Natural killer cell (primary cell): ENCODE data around the gene OARD1. TPM values are rescaled to one million over a fixed set of nuclear protein-coding genes. Genes with fewer than 3 reads are reported as not detected.

Source experiments
- ATAC-seq, 3 donors: fragments of 150-1000 bp in 2 of 3; fragments of 200-7000 bp in 1 of 3; cut with Tn5 transposase; 1 replicate in 1 of 3; 2 replicates in 2 of 3; pipeline ENCODE4 v1.10.0; 2021; ENCODE audit warnings: mild to moderate bottlenecking in 2 of 3, moderate library complexity in 2 of 3
- DNase-seq, 2 donors: peaks; one replicate each; pipeline versions ENCODE4 v3.0.0 to v3.0.0-alpha.2; 2013 to 2021; ENCODE audit warnings: mixed read lengths in 1 of 2
- H3K27ac ChIP-seq: one replicate; pipeline ENCODE4 v1.5.1; 2013; ENCODE audit warnings: mild to moderate bottlenecking, low read length
- H3K27me3 ChIP-seq: one replicate; pipeline ENCODE4 v1.6.1; 2013; ENCODE audit warnings: low read length; ENCODE audit not compliant: control insufficient read depth, insufficient read depth
- H3K36me3 ChIP-seq: one replicate; pipeline ENCODE4 v1.6.1; 2013; ENCODE audit warnings: low read length; ENCODE audit not compliant: control insufficient read depth, insufficient read depth
- H3K4me1 ChIP-seq: one replicate; pipeline ENCODE4 v1.6.1; 2013; ENCODE audit warnings: low read length; ENCODE audit not compliant: control insufficient read depth, insufficient read depth
- H3K4me3 ChIP-seq: one replicate; pipeline ENCODE4 v1.5.1; 2013; ENCODE audit warnings: low read length
- H3K9me3 ChIP-seq: one replicate; pipeline ENCODE4 v1.6.1; 2013; ENCODE audit warnings: low read length; ENCODE audit not compliant: control insufficient read depth, insufficient read depth
- H3K27ac Mint-ChIP-seq, 2 donors: one replicate each; pipeline ENCODE4 v1.8.0; 2022; ENCODE audit warnings: mild to moderate bottlenecking in 2 of 2, mixed read lengths in 2 of 2, moderate library complexity in 1 of 2
- H3K27me3 Mint-ChIP-seq, 2 donors: one replicate each; pipeline ENCODE4 v1.8.0; 2022; ENCODE audit warnings: low read depth in 2 of 2, mixed read lengths in 2 of 2
- H3K36me3 Mint-ChIP-seq: one replicate; pipeline ENCODE4 v1.8.0; 2022; ENCODE audit warnings: mixed read lengths
- H3K4me1 Mint-ChIP-seq, 2 donors: one replicate each; pipeline ENCODE4 v1.8.0; 2022; ENCODE audit warnings: mixed read lengths in 2 of 2
- H3K4me3 Mint-ChIP-seq: one replicate; pipeline ENCODE4 v1.8.0; 2022; ENCODE audit warnings: mild to moderate bottlenecking, moderate library complexity, mixed read lengths
- H3K9me3 Mint-ChIP-seq, 2 donors: one replicate each; pipeline ENCODE4 v1.8.0; 2022; ENCODE audit warnings: mixed read lengths in 2 of 2
- CTCF ChIP-seq: fragments of 200-600 bp; IDR thresholded peaks from one replicate; pipeline ENCODE4 v1.8.0; 2022; ENCODE audit warnings: antibody characterized with exemption
- WGBS: methylation state at CpG from one replicate; pipeline ENCODE4 v1.1.7; 2013; ENCODE audit warnings: missing lambda C conversion rate; ENCODE audit not compliant: insufficient coverage; 5-methylcytosine and 5-hydroxymethylcytosine counted together
- intact Hi-C: fragments of 100-400 bp; cut with micrococcal nuclease; formaldehyde crosslinking; loops from one replicate; pipeline ENCODE4 v1.14.2; 2022
- total RNA-seq, 4 donors: library from RNA; stranded (reverse); fragments of 120-200 nt in 1 of 4; gene quantifications; one replicate each; pipeline versions ENCODE4 v1.2.3 to v1.2.4, GENCODE V29; 2013 to 2022

OARD1 gene
- total RNA-seq, 3 donors from 2014 or later (not counting 1 experiment from before 2014, with no cell fraction given) = 30.8 to 36.7 (median 35.5) TPM

- no peaks in the 10 kb centered on the region for H3K4me1 Mint-ChIP-seq
- Histone ChIP-seq H3K4me1 (no peaks in the 10 kb centered on the region), H3K27me3 (no peaks in the 10 kb centered on the region), H3K4me3 (no peak overlapping the region), H3K9me3 (no peaks in the 10 kb centered on the region), H3K27ac (no peak overlapping the region), H3K36me3 (no peaks in the 10 kb centered on the region)
- H3K4me3 Mint-ChIP-seq = no peak overlapping the region
- intact Hi-C loops = loop anchor here (5.0 kb wide), 1 partner anchor 1056 kb away; no protein-coding TSS in a partner anchor
- no peak overlapping the region for H3K27ac Mint-ChIP-seq
- ATAC-seq (no peak), DNase-seq (no peak)
- H3K36me3 Mint-ChIP-seq = no peaks in the 10 kb centered on the region
- no peaks in the 10 kb centered on the region for H3K27me3 Mint-ChIP-seq
- TF ChIP-seq CTCF = no peak
- WGBS = 94% methylated on average over 3 of the region's 3 CpGs
- no peaks in the 10 kb centered on the region for H3K9me3 Mint-ChIP-seq
Measured at GRCh38 chr6:41038205-41038604, 34.0 kb downstream of the OARD1 start.

GRCh38 chr6:41037107-41037900 lies 34.9 kb downstream of the OARD1 start:
- TF ChIP-seq CTCF = no peak
- no peak overlapping the region for H3K4me3 Mint-ChIP-seq
- H3K27ac Mint-ChIP-seq = no peak overlapping the region
- 94% methylated on average over 13 of the region's 13 CpGs for WGBS
- ATAC-seq (no peak), DNase-seq (no peak)
- no peaks in the 10 kb centered on the region for H3K27me3 ChIP-seq
- H3K27me3 Mint-ChIP-seq = no peaks in the 10 kb centered on the region
- H3K4me1 ChIP-seq = no peaks in the 10 kb centered on the region
- H3K36me3 ChIP-seq = no peaks in the 10 kb centered on the region
- H3K9me3 ChIP-seq = no peaks in the 10 kb centered on the region
- intact Hi-C loops = loop anchor here (5.0 kb wide), 1 partner anchor 1055 kb away; no protein-coding TSS in a partner anchor
- no peak overlapping the region for H3K4me3 ChIP-seq
- H3K4me1 Mint-ChIP-seq = no peaks in the 10 kb centered on the region
- H3K36me3 Mint-ChIP-seq = no peaks in the 10 kb centered on the region
- H3K27ac ChIP-seq = no peak overlapping the region
- H3K9me3 Mint-ChIP-seq = no peaks in the 10 kb centered on the region

- Mint-ChIP-seq H3K27ac (no peak overlapping the region), H3K27me3 (no peaks in the 10 kb centered on the region)
- no peak for ATAC-seq
Measured at GRCh38 chr6:41036601-41037000, 35.6 kb downstream of the OARD1 start.

More at GRCh38 chr6:41036601-41037000, 35.6 kb downstream of the OARD1 start:
- Histone ChIP-seq H3K4me1 (no peaks in the 10 kb centered on the region), H3K4me3 (no peak overlapping the region), H3K27me3 (no peaks in the 10 kb centered on the region), H3K9me3 (no peaks in the 10 kb centered on the region), H3K36me3 (no peaks in the 10 kb centered on the region), H3K27ac (no peak overlapping the region)
- Mint-ChIP-seq H3K4me3 (no peak overlapping the region), H3K36me3 (no peaks in the 10 kb centered on the region), H3K9me3 (no peaks in the 10 kb centered on the region), H3K4me1 (no peaks in the 10 kb centered on the region)
- intact Hi-C loops = loop anchor here (5.0 kb wide), 1 partner anchor 1054 kb away; no protein-coding TSS in a partner anchor
- WGBS = 84% methylated on average over 2 of the region's 2 CpGs
- TF ChIP-seq CTCF = no peak
- no peak for DNase-seq
